ENCODE measurements around the gene TSPYL4.

GRCh38 chr6:116290799-116291198 lies 36.9 kb upstream of the TSPYL4 start:
- TF ChIP-seq CTCF (IDR thresholded peaks at IDR 0.05 in 4 of 5, conservative IDR thresholded peaks at IDR 0.05 in 1 of 5): no peak
- TF ChIP-seq POLR2A (IDR thresholded peaks at IDR 0.05): no peak

All from gastrocnemius medialis (tissue), 4 donors.